Adipocyte (in vitro differentiated cells): ENCODE results near the gene FAM241A.
"Not testable (repeated sequence)": the region's sequence is repeated elsewhere in the genome, so short reads cannot be mapped to it uniquely, and the experiment has no call there.

ENCODE experiments used
- DNase-seq: peaks from one replicate; pipeline ENCODE4 v3.0.0-alpha.2; 2015; ENCODE audit warnings: low read depth
- H3K27me3 ChIP-seq: replicated peaks from 2 replicates; pipeline ENCODE4 v1.7.0; 2013; ENCODE audit warnings: mild to moderate bottlenecking, low read length, moderate library complexity; ENCODE audit not compliant: control insufficient read depth, insufficient read depth
- H3K36me3 ChIP-seq: 2 replicates; pipeline ENCODE4 v1.7.0; 2013; ENCODE audit warnings: low read length, mild to moderate bottlenecking, moderate library complexity; ENCODE audit not compliant: control insufficient read depth, insufficient read depth, severe bottlenecking
- H3K4me1 ChIP-seq: 2 replicates; pipeline ENCODE4 v1.7.0; 2013; ENCODE audit warnings: mild to moderate bottlenecking, low read length, moderate library complexity; ENCODE audit not compliant: control insufficient read depth, insufficient read depth
- H3K4me3 ChIP-seq: 2 replicates; pipeline ENCODE4 v1.7.0; 2013; ENCODE audit warnings: mild to moderate bottlenecking, low read length, moderate library complexity
- H3K9ac ChIP-seq: 2 replicates; pipeline ENCODE4 v1.7.0; 2013; ENCODE audit warnings: mild to moderate bottlenecking, low read length, moderate library complexity
- H3K9me3 ChIP-seq: 2 replicates; pipeline ENCODE4 v1.7.0; 2013; ENCODE audit warnings: mild to moderate bottlenecking, low read length, moderate library complexity; ENCODE audit not compliant: control insufficient read depth

The FAM241A gene

DNA sequence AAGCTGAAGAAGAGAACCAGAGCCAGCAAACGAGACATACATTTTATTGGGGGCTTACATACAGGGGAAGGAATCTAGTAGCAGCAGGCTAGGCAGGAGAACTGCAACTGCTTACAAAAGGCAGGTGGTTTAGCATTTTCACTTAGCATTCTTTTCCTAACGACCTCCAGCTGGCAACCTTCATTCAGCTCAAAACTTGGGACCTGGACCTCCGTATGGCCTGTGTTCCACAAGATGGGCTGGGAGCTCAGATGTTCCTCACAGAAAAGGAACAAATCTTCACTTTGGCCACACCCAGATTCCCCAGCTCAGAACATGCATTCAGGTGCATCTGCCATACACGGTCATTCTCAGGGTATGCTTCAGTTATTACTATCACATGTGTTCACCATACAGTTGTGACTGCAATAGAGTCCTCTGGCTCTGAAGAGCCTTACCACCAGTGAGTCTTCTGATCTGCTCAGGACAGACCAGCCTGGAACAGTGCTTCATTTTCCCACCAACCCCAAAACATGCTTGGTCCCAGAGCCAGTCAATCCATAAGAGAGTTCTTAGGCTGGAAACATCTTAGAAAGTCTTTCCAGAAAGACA lies 56.8 kb downstream of the FAM241A start:
- DNase-seq: no peak
- no peaks in the 10 kb centered on the region for H3K36me3 ChIP-seq
- H3K4me3 ChIP-seq: no peak overlapping the region
- no peaks in the 10 kb centered on the region for H3K27me3 ChIP-seq
- no peak overlapping the region for H3K9ac ChIP-seq
- no peaks in the 10 kb centered on the region for H3K4me1 ChIP-seq
- no peaks in the 10 kb centered on the region for H3K9me3 ChIP-seq

DNA sequence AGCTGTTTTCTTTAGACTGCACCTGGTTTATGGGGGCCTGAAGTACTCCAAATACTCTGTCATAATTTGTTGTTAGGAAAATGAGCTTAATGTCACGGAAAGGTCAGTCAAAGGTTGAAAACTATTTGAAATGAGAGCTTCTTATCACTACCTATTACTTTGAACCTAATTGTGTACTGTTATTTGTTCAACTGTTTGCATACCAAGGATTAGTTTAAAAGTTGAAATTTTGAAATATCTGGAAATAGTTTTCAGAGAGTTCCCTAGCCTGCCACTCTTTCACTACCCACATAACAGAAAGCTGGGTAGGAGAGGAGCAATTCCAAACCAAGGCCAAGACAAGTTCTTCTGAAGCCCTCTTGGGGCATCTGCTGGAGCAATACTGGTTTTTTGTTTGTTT lies 58.3 kb downstream of the FAM241A start:
- Histone ChIP-seq H3K9me3 (no peaks in the 10 kb centered on the region), H3K36me3 (no peaks in the 10 kb centered on the region), H3K4me1 (no peaks in the 10 kb centered on the region), H3K9ac (no peak overlapping the region), H3K27me3 (no peaks in the 10 kb centered on the region), H3K4me3 (no peak overlapping the region)
- no peak for DNase-seq

DNA sequence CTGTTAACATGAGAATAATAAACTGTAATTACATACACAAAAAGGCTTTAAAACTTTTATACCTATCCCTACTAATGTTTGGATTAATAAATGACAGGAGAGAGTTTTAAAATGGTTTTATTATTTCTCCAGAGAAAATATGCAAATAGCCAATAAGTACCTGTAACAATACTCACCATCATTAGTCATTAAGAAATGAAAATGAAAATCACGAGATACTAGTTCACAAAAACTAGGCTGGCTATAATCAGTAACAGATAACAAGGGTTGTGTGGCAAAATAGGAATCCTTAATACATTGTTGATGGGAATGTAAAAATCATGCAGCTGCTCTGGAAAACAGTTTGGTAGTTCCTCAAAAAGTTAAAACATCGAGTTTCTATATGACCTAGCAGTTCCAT lies 61.2 kb downstream of the FAM241A start:
- no peaks in the 10 kb centered on the region for H3K27me3 ChIP-seq
- H3K4me1 ChIP-seq: no peaks in the 10 kb centered on the region

DNA sequence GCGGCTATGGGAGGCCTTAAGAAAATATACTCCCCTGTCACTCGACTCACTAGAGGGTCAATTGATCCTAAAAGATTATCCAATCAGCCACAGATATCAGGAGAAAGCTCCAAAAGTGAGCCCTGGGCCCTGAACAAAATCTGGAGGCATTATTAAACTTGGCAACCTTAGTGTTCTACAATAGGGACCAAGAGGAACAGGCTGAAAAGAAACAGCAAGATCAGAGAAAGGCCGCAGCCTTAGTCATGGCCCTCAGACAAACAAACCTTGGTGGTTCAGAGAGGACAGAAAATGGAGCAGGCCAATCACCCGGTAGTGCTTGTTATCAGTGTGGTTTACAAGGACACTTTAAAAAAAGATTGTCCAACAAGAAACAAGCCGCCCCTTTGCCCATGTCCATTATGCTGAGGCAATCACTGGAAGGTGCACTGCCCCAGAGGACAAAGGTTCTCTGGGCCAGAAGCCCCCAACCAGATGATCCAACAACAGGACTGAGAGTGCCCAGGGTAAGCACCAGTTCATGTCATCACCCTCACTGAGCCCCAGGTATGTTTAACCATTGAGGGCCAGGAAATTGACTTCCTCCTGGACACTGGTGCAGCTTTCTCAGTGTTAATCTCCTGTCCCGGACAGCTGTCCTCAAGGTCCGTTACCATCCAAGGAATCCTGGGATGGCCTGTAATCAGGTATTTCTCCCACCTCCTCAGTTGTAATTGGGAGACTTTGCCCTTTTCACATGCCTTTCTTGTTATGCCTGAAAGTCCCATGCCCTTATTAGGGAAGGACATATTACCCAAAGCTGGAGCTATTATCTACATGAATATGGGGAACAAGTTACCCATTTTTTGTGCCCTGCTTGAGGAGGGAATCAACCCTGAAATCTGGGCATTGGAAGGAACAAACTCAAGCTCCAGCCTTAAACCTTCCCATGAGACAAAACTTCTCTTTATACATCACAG lies 63.2 kb downstream of the FAM241A start:
- DNase-seq, H3K4me3 ChIP-seq, H3K9ac ChIP-seq: not testable (repeated sequence)

More for the DNA sequence above, 61.2 kb downstream of the FAM241A start:
- Histone ChIP-seq H3K9me3 (no peaks in the 10 kb centered on the region), H3K9ac (no peak overlapping the region), H3K4me3 (no peak overlapping the region), H3K36me3 (no peaks in the 10 kb centered on the region)
- DNase-seq: no peak

DNA sequence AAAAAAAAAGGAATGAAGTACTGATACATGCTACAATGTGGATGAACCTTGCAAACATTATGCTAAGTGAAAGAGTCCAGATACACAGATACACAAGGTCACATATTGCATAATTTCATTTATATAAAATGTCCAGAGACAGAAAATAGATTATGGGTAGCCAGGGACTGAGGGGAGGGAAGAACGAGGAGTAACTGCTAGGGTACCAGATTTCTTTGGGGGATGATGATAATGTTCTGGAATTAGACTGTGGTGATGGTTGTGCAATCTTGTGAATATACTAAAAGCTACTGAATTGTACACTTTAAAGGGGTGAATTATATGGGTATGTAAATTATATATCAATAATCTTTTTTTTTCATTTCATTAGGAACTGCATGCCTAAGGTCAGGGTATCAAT lies 65.5 kb downstream of the FAM241A start:
- Histone ChIP-seq H3K4me3 (no peak overlapping the region), H3K27me3 (no peaks in the 10 kb centered on the region), H3K4me1 (peaks cover 19% of the 10 kb centered on the region), H3K9me3 (no peaks in the 10 kb centered on the region), H3K9ac (no peak overlapping the region), H3K36me3 (no peaks in the 10 kb centered on the region)
- no peak for DNase-seq

More for the DNA sequence above, 63.2 kb downstream of the FAM241A start:
- not testable (repeated sequence) for H3K4me1 ChIP-seq, H3K27me3 ChIP-seq, H3K9me3 ChIP-seq, H3K36me3 ChIP-seq

DNA sequence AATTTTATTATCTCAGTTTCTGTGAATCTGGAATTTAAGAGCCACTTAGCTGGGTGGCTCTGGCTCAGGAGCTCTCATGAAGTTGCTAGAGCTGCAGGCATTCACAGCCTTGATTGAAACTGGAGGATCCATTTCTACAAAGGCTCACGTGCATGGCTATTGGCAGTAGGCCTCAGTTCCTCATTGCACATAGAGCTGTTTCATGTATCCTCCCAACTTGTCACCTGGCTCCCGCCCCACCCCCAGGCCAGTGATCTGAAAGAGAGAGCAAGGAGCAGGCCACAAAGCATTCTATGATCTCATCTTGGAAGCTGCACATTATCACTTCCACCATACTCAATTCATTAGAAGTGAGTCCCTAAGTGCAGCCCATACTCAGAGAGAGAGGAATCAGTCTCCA lies 67.8 kb downstream of the FAM241A start:
- Histone ChIP-seq H3K4me1 (peaks cover 19% of the 10 kb centered on the region), H3K27me3 (no peaks in the 10 kb centered on the region), H3K9me3 (no peaks in the 10 kb centered on the region), H3K36me3 (no peaks in the 10 kb centered on the region), H3K4me3 (no peak overlapping the region), H3K9ac (no peak overlapping the region)
- DNase-seq: no peak

DNA sequence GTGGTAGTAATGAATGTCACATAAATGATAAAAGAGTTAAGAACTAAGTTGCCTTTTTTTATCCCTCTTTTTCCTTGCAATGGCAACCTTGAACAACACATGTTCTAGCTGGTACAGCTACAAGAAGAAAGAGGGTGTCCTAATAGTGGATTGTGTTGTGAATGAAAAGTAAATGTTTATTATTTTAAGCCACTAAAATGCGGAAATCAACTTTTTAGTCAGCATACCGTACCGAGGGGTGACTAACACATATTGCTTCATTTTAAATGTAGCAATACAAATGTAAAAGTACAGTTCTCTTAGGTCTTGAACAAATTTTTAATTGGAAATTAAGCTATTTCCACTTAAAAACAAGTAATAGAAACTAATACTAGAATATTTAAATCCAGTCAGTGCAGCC lies 68.6 kb downstream of the FAM241A start:
- peak; percentile 91 for DNase-seq
- H3K36me3 ChIP-seq: no peaks in the 10 kb centered on the region
- H3K9ac ChIP-seq: no peak overlapping the region

DNA sequence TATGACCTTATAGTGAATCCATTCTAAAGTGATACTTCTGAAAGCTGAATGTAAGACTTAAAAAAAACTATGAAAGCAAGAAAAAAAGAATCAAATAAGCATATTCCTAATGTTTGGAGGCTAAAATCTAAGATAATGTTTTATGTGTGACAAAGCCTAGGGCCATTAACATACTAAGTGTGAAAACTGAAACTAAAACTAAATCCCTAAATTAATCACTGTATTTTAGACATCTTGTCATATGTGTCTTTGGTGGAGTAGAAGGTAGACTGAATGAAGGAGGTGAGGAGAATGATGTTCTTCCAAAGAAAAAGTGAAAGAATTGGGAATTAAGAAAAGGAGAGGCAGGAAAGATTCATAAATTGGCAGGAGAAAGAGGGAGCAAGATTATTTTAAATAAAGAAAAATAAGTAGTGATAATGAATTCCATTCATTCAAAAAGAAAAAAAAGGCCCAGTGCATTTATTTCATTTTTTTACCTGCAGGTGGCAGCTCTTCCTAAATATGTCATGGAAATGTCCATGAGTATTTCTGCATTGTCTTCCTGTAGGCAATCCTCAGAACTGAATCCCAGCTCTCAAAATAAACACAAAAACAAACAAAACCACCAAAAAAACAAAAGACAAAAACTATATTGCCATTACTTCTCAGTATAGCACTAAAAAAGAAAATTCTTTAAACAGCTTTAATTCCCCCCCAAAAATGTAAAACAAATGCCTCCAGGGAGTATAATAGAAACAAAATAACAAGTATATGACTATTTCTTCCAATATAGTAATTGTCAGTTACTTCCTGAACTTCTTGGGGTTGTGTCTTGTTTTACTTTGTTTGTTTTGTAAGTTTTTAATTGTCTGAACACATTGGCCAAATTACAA lies 69.4 kb downstream of the FAM241A start:
- Histone ChIP-seq H3K4me1 (peaks cover 19% of the 10 kb centered on the region), H3K27me3 (no peaks in the 10 kb centered on the region), H3K36me3 (no peaks in the 10 kb centered on the region), H3K4me3 (no peak overlapping the region), H3K9ac (no peak overlapping the region), H3K9me3 (no peaks in the 10 kb centered on the region)
- DNase-seq: peak; percentile 60

More for the DNA sequence above, 68.6 kb downstream of the FAM241A start:
- H3K4me3 ChIP-seq: no peak overlapping the region
- H3K9me3 ChIP-seq: no peaks in the 10 kb centered on the region
- H3K4me1 ChIP-seq: peaks cover 19% of the 10 kb centered on the region
- no peaks in the 10 kb centered on the region for H3K27me3 ChIP-seq

DNA sequence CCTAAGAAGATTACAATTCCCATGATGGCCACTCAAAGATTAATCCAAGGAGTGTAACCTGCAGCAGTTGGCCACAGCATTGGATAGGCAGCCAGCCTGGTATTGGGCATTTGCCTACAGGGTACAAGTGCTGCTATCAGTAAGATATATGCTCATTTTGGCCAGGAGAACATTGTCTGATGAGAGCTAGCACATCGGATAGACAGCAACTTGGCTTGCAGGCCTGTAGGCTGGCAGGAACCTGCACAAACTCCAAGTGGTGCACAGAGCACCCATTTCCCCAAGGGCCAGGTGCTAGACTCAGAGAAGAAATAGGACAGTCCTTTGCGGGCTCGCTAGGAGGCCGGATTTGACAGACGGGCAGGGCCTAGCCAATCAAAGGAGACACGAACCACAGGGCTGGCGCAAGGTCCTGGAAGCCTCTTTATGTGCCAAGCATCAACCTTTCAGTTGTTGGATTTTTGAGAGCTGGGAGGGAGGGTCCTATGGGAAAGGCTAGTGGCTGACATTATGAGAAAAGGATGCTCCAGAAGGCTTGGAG lies 74.6 kb downstream of the FAM241A start:
- H3K9ac ChIP-seq: no peak overlapping the region
- H3K4me1 ChIP-seq: peaks cover under 1% of the 10 kb centered on the region
- H3K27me3 ChIP-seq: no peaks in the 10 kb centered on the region
- H3K4me3 ChIP-seq: no peak overlapping the region
- DNase-seq: no peak
- H3K36me3 ChIP-seq: no peaks in the 10 kb centered on the region
- no peaks in the 10 kb centered on the region for H3K9me3 ChIP-seq

DNA sequence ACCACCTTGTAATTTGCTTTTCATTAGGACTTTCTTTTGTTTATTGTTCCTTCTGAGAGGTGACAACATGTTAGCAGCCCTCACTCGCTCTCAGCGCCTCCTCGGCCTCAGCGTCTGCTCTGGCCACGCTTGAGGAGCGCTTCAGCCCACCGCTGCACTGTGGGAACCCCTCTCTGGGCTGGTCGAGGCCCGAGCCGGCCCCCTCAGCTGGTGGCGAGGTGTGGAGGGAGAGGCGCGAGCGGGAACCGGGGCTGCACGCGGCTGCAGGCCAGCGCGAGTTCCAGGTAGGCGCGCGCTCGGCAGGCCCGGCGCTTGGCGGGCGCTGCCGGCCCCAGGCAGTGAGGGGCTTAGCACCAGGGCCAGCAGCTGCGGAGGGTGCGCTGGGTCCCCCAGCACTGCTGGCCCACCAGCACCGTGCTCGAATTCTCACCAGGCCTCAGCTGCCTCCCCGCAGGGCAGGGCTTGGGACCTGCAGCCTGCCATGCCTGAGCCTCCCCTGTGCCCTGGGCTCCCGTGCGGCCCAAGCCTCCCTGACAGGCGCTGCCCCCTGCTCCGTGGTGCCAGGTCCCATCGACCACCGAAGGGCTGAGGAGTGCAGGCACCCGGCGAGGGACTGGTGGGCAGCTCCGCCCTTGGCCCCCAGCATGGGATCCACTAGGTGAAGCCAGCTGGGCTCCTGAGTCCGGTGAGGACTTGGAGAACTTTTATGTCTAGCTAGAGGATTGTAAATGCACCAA lies 77.1 kb downstream of the FAM241A start:
- H3K27me3 ChIP-seq: no peaks in the 10 kb centered on the region
- no peak overlapping the region for H3K4me3 ChIP-seq
- H3K36me3 ChIP-seq: no peaks in the 10 kb centered on the region
- H3K4me1 ChIP-seq: no peaks in the 10 kb centered on the region
- no peaks in the 10 kb centered on the region for H3K9me3 ChIP-seq
- no peak overlapping the region for H3K9ac ChIP-seq
- no peak for DNase-seq
